Suppressor macrophage treated with lipopolysaccharide for 4 hours (primary cell): ENCODE data around the gene CYP2S1.
"Not testable (repeated sequence)": the region's sequence is repeated elsewhere in the genome, so short reads cannot be mapped to it uniquely, and the experiment has no call there.

Experiments used
- DNase-seq: peaks from one replicate; pipeline ENCODE4 v3.0.0-alpha.2; 2020

CYP2S1 gene, protein sequence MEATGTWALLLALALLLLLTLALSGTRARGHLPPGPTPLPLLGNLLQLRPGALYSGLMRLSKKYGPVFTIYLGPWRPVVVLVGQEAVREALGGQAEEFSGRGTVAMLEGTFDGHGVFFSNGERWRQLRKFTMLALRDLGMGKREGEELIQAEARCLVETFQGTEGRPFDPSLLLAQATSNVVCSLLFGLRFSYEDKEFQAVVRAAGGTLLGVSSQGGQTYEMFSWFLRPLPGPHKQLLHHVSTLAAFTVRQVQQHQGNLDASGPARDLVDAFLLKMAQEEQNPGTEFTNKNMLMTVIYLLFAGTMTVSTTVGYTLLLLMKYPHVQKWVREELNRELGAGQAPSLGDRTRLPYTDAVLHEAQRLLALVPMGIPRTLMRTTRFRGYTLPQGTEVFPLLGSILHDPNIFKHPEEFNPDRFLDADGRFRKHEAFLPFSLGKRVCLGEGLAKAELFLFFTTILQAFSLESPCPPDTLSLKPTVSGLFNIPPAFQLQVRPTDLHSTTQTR

DNA sequence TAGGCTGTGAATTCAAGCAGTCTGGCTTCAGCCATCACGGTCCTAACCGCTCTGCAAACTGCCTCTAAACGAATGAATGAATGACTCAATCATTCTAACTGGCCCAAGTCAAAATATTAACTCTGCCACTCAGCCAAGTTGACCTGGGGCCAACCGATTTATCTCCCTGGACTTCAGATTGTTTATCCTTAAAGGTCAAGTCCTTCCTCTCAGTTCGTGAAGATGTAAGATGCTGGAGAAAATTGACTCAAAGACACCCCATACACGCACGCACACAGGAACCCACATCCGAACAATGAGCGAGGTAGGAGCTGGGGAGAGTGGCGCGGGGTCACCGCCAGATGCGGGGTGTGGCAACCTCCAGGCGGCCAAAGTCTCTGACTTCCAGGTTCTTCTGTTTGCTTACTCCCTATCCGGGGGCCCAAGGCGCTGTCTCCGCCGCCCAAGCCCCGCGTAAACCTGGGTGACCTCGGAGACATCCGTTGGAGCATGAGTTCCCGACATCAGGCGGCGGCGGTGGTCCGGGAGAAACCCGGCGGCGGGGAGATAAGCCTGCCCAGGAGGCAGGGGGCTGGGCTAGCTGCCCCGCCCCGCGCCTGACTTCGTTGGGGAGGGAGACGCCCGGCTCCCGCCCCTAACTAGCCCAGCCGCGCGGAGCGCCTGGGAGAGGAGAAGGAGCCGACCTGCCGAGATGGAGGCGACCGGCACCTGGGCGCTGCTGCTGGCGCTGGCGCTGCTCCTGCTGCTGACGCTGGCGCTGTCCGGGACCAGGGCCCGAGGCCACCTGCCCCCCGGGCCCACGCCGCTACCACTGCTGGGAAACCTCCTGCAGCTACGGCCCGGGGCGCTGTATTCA, at the start of gene CYP2S1:
TSS of gene CYP2S1 (plus strand) at position 646 of the 856 bp plus-strand sequence. CDS start at position 692, 46 bp downstream.
- DNase-seq = peak; percentile 29

DNA sequence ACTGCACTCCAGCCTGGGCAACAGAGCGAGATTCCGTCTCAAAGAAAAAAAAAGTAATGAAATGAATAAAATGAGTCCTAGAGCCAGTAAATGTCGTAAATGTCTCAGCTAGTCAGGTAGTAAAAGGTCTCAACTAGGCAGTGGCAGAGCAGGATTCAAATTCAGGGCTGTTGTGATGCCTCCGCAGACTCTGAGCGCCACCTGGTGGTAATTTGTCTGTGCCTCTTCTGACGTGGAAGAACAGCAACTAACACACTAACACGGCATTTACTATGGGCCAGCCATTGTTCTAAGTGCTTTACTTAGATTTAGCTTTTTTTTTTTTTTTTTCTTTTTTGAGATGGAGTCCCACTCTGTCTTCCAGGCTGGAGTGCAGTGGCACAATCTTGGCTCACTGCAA, 48.6 kb upstream of the CYP2S1 start:
- peak; percentile 91 for DNase-seq

DNA sequence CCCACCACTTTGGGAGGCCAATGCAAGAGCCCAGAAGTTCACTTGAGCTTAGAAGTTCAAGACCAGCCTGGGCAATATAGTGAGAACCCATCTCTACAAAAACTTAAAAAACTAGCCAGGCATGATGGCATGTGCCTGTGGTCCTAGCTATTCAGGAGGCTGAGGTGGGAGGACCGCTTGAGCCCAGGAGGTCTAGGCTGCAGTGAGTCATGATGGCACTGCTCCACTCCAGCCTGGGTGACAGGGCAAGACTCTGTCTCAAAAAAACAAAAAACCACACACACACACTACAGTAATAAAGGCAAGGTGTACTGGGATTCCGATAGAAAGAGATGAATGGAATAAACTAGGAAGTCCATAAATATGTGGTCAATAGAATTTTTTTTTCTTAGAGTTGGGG, 43.2 kb upstream of the CYP2S1 start:
- no peak for DNase-seq

DNA sequence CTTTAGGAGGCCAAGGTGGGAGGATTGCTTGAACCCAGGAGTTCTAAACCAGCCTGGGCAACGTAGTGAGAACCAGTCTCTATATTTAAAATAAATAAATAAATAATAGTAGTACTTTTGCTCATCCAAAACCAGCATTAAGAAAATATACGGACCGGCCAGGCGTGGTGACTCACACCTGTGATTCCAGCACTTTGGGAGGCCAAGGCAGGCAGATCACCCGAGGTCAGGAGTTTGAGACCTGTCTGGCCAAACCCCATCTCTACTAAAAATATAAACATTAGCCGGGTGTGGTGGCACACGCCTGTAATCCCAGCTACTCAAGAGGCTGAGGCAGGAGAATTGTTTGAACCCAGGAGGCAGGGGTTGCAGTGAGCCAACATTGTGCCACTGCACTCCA, 42.0 kb upstream of the CYP2S1 start:
- not testable (repeated sequence) for DNase-seq

DNA sequence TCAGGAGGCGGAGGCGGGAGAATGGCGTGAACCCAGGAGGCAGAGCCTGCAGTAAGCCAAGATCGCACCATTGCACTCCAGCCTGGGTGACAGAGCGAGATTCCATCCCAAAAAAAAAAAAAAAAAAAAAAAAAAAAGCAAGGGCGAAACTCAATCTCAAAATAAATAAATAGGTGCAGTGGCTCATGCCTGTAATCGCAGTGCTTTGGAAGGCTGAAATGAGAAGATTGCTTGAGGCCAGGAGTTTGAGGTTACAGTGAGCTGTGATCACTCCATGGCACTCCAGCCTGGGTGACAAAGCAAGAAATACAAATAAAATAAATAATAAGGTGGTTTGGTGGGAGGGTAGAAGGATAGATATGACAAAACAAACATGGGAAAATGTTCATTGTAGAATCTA, 39.0 kb upstream of the CYP2S1 start:
- DNase-seq = no peak

DNA sequence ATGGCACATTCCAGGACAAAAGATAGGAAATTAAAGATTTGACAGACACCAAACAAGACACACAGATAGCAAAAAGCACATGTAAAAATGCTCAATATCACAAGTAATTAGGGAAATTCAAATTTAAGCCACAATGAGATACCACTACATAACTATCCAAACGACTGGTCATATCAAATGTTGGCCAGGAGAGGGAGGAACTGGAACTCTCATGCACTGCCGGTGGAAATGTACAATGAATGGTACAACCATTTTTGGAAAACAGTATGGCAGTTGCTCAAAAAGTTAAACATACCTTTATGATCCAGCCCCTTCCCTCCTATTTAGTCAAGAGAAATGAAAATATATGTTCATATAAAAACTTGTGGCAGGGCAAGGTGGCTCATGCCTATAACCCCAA, 36.8 kb upstream of the CYP2S1 start:
- DNase-seq = no peak

DNA sequence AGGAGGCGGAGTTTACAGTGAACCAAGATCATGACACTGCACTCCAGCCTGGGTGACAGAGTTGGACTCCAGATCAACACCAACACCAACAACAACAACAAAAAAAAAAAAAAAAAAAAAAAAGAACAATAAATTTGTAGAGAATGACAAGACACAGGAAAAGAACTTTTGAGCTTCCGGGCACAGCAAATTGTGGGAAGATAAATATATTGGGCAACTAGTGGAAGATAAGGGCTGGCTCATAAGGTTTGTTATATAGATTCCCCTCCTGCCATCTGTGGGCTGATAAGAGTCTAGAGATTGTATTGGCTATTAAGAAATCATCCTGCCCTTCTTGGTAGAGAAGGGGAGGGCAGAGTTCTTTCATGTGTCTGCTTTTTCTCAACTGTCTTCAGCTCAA, 33.1 kb upstream of the CYP2S1 start:
- no peak for DNase-seq

DNA sequence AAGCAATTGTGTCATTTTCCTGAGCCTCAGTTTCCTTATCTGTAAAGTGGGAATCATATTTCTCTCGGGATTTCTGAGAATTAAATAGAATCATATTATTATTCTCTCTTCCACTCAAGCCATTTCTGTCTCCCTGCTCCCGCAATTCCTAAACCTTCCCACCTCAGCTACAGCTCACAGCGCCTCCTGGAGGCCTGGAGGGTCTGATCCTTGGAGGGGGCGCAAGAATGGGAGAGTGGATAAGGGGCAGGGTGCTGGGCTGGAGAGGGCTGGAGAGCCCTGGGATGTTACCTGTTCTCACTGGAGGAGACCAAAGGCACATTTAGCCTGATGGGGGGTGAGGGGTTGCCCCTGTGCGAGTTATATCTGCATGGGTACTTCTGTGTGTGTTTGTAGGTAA, 31.1 kb upstream of the CYP2S1 start:
- DNase-seq = no peak

DNA sequence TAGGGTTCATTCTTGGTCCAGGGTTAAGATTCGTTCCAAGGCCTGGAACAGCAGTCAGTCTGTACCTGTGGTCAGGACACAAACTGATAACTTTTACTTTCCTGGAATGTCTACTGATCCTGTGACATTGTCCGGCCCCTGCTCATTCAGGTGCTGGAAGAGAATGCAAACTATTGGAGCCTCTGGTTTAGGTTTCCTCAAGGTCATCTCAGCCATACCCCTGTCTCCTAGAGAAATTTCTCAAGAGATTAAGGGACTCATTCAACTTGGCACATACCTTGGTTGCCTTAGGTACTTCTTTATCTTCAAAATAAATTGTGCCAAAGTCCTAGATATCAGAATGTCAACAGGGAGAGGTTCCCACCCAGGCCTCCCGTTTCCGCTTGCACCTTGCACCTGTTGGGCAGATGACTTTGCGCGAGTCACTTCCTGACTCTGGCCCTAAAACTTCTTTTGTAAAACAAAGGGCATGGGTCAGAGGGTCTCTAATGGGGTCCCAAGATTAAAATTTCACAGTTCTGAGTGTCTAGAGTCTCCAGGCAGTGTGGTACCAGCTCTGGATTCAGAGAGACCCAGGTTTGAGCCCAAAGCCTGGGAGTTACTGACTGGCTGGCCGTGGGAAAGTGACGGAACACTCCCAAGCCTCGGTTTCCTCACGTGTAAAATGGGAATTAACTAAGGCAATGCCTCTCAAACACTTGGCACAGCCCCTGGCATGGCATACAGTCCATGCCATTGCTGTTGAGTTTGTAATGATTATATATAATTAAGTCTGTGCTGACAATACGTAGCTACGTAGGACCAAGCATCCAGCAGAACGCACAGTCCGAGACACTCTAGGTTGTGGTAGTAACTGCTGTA, 25.8 kb upstream of the CYP2S1 start:
- DNase-seq = no peak

DNA sequence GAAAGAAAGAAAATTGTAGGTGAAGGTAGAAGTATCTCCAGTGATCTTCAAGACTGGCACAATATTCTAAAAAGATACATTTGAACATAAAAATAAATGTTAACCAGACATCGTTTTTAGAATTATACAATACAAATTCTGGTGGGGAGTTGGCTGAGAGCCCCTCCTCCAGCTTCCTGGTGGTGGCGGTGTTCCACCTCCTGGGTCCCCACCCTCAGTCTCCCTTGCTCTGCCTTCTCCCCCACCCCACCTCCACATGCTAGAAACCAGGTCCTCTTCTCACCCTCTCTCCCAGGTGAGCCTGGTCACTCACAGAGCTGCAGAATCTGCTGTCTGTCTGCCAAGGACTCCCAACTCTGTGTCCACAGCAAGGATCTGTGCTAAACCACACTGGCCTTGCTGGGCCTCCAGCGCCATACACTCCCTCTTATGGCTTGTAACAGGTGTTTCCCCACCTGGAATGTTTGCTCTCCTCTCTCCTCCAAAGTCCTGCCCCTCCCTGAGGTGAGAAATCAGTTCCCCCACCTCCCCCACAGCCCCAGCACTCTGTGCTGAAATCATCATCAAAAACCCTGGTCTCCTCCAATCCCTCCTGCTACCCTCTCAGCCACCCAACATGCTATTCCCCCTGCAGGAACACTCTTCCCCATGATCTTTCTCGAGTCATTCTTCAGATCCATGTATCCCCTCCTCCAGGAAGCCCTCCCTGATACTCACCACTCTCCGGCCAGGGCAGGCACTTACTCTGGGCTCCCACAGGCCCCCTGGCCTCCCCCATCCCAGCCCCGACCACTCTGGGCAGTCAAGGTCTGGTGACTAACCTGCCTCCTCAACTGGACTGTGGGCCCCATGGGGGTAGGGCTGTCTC, 20.5 kb upstream of the CYP2S1 start:
- no peak for DNase-seq

DNA sequence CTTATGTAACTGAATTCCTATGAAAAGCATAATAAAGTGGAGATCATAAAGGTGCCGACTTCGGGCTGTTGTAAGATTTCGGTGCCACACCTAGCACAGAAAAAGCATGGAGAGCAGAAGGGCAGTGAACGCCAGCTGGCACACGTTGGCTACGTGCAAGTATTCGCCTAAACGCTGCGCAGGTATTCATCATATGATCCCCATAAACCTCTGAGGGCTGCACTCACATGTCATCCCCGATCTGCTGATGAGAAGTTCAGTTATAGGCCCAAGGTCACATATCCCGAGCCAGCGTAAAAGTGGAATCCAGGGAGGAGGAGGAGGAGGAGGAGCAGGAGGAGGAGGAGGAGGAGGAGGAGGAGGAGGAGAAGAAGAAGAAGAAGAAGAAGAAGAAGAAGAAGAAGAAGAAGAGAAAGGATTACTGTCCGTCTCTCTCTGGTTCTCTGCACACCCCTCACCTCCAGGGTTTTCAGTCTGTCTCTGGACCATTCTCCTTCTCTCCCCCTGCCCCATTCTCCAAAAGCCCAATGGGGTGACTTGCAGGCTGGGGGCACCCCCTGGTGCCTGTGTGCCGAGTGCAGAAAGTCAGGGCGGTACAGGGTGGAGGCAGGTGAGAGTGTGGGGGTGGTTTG, 18.6 kb upstream of the CYP2S1 start:
- DNase-seq = no peak

DNA sequence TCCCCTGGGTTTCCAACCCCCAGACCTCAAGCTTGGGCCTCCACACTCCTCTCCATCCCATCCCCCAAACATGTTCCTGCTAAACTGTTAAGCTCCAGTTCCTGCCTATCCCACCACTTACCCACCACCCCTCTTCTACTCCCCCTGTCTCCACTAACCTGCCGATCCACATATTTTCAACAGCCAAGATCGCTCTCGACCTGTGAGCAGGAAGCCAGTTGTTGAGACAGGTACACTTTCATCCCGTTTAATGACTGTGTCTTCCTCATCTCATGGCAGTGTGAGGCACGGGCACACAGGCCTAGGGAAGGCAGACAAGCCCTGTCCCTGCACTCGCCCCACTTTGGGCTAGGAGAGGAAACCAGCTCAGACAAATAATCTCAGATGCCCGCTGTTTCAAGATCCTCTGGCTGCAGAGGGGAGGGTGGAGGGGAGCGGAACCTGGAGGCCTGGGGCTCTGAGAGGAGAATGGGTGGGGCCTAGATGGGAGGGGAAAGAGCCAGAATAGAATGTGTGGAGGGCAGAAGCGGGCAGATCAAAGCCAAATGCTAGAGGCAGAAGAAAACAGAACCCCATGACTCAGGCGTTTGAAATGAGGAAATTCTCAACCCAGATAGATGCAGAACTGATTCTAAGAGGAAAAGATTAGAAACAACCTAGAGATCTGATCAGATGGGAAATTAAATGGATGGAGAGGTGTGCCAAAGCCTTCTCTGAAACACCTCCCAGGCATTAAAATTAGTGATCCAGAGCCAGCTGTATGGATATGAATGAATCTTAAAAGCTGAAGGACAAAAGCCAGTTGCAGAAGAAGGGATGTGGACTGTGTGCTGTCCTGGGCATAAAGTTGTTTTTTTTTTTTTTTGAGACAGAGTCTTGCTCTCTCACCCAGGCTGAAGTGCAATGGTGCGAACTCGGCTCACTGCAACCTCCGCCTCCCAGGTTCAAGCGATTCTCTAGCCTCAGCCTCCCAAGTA, 16.9 kb upstream of the CYP2S1 start:
- DNase-seq = peak; percentile 79

DNA sequence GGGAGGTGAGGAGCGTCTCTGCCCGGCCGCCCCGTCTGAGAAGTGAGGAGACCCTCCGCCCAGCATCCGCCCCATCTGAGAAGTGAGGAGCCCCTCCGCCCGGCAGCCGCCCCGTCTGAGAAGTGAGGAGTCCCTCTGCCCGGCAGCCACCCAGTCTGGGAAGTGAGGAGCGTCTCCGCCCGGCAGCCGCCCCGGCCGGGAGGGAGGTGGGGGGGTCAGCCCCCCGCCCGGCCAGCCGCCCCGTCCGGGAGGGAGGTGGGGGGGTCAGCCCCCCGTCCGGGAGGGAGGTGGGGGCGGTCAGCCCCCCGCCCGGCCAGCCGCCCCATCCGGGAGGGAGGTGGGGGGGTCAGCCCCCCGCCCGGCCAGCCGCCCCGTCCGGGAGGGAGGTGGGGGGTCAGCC, 12.8 kb upstream of the CYP2S1 start:
- not testable (repeated sequence) for DNase-seq

DNA sequence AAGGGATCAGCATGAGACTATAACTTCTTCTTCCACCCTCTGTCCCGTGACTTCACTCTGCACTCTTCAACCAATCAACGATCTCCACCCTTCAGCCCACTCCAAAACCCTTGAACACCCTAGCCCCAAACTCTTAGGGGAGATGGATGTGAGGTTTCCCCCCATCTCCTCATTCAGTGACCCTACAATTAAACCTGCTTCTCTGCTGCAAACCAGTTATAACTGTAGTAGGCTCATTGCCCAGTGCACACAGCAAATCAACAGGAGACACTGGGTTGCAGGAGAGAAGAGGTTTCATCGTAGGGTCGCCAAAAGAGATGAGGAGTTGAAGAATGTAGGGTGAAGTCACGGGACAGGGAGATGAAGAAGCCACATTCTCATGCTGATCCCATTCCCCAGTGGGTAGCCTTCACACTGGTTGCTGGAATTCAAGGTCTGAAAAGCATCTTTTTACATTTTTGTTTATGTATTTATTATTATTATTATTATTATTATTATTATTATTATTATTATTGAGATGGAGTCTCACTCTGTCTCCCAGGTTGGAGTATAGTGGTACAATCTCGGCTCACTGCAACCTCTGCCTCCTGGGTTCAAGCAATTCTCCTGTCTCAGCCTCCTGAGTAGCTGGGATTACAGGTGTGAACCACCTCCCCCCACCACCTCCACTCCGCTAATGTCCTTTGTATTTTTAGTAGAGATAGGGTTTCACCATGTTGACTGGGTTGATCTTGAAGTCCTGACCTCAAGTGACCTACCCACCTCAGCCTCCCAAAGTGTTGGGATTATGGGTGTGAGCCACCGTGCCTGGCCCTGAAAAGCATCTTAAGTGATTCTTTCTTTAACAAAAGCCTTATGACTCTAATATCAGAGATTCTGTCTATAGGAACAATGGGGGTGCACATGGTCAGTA, 5.8 kb upstream of the CYP2S1 start:
- DNase-seq = no peak

DNA sequence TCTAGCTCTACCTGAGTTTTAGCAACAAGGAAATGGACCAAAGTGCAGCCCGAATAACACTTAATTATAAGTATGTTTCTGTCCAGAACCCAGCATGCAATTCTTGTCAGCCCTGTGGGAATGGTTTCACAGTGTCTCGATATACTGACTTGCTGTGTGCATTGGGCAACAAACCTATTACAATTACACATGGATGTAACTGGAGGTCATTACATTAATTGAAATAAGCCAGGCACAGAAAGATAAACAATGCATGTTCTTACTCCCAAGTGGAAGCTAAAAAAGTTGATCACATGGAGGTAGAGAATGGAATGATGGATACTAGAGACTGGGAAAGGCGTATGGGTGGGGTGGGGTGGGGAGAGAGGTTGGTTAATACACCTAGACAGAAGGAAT, 5.1 kb upstream of the CYP2S1 start:
- DNase-seq = no peak

DNA sequence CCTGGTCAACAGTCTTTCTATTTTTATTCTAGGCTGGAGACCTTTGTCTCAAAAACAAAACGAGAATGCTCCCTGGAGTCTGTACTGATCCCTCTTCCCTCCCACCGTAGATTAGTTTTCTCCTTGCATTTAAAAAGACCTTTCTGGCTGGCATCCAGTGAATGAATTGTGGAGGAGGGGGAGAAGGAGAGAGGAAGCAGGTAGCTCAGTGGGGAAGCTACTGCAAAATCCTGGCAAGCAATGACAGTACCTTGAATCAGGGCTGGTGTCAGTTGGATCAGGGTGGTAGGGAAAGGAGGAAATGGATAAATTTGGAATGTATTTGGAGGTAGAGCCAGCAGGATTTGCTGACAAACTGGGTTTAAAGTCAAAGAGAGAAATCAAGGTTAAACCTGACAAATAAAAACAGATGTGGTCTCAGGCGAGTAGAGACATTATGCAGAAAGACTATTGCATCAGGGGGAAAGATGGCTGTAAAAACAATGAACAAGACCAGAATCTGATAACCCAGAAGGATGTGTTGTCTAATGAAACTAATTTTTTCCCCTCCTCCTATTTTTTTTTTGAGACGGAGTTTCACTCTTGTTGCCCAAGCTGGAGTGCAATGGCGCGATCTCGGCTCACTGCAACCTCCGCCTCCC, 3.5 kb upstream of the CYP2S1 start:
- DNase-seq = no peak

DNA sequence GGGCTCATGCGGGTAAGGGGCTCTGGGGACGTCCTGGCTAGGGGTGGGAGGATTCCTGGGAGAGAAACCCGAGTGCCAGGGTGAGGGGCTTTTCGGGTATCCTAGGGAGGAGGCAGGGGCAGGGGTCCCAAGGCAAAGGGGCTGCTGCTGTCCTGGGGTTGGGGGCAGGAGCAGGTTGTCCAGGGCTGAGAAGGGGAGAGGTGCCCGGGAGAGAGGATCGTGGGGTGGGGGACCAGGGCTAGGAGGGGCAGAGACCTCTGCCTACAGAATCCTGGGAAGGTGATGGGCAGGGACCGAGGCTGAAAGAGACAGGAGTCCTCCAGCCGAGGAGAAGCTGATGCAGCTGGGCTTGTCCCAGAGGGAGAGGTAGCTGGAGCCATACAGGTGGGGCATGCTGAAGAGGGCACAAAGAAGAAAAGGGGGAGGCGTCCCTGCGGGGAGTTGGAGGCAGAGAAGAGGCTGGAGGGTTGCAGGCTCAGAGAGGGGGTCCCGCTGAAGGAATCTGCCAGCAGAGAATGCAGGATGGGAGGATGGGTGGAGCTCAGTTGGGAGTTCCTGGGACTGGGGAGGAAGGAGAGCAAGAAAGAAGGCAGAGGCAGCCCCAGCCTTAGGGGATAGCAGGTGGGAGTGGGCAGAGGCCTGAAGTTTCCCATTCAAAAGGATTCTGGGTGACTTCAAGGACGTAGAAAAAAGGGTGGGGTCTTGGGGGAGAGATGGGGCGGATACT, 574 bp downstream of the CYP2S1 start:
- no peak for DNase-seq

DNA sequence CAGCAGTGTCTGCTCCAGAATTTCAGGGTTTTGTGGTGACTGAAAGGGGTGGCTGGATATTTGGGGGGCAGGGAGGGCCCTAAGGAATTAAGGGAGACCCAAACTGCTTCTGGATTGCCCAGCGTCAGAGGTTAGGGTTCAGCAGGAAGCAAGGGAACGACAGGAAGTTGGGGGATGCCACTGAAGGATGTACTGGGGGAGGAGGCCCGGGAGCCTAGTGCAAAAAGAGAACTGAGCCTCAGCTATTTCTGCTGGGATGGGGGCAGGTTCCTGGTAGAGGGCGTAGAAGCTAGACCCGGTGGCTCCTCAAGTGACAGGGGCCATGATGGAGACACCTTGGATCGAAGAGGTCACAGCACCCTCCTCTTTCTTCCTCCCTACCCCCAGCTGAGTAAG, 1.1 kb downstream of the CYP2S1 start:
- peak; percentile 50 for DNase-seq
